H1 (cell line): ENCODE measurements around the gene RBFOX1. TPM values are rescaled to one million over a fixed set of nuclear protein-coding genes. Genes with fewer than 3 reads are reported as not detected.

Experiments
- CTCF ChIA-PET: fragments of 300-600 bp; sonication (Branson Sonifier 250); formaldehyde crosslinking; loops from one replicate; lab custom pipeline; 2021; ENCODE audit not compliant: partially characterized antibody; lab: Charles Lee
- POLR2A ChIA-PET: fragments of 300-600 bp; sonication (Branson Sonifier 250); formaldehyde crosslinking; loops from one replicate; lab custom pipeline; 2021; ENCODE audit warnings: inconsistent platforms; ENCODE audit not compliant: partially characterized antibody; lab: Charles Lee
- DNase-seq, 2 experiments: peaks; one replicate each; pipeline versions ENCODE4 v3.0.0 to v3.0.0-alpha.2; 2010 to 2022; ENCODE audit warnings: low spot score in 2 of 2, low read depth in 1 of 2, mixed read lengths in 1 of 2
- FAIRE-seq: peaks from 2 replicates; lab custom pipeline; 2011; peaks lifted over from hg19 to GRCh38; lab: Jason Lieb, UNC
- H2AFZ ChIP-seq: 2 replicates; pipeline ENCODE4 v1.8.1; 2012; ENCODE audit warnings: low read length, inconsistent platforms
- H2AK5ac ChIP-seq: 2 replicates; pipeline ENCODE4 v1.6.1; 2013; ENCODE audit warnings: low read depth, low read length
- H2BK120ac ChIP-seq: replicated peaks from 2 replicates; pipeline ENCODE3; 2013; ENCODE audit warnings: low read depth, low read length, inconsistent platforms
- H2BK12ac ChIP-seq: 2 replicates; pipeline ENCODE4 v1.6.1; 2013; ENCODE audit warnings: low read depth, low read length
- H2BK15ac ChIP-seq: 2 replicates; pipeline ENCODE4 v1.6.1; 2013; ENCODE audit warnings: low read length
- H2BK20ac ChIP-seq: 2 replicates; pipeline ENCODE4 v1.6.1; 2013; ENCODE audit warnings: low read length
- H2BK5ac ChIP-seq: 2 replicates; pipeline ENCODE4 v1.6.1; 2013; ENCODE audit warnings: low read depth, low read length
- H3K14ac ChIP-seq: 2 replicates; pipeline ENCODE4 v1.6.1; 2013; ENCODE audit warnings: inconsistent platforms; ENCODE audit not compliant: insufficient read length
- H3K18ac ChIP-seq: 2 replicates; pipeline ENCODE4 v1.6.1; 2013; ENCODE audit warnings: low read length; ENCODE audit errors: extremely low read depth
- H3K23ac ChIP-seq: 2 replicates; pipeline ENCODE4 v1.6.1; 2013; ENCODE audit warnings: inconsistent platforms; ENCODE audit not compliant: insufficient read length
- H3K23me2 ChIP-seq: 2 replicates; pipeline ENCODE4 v1.6.1; 2013; ENCODE audit warnings: low read depth, low read length
- H3K27ac ChIP-seq: 2 replicates; pipeline ENCODE4 v1.6.1; 2011; ENCODE audit warnings: low read depth, low read length, inconsistent platforms
- H3K27me3 ChIP-seq, 4 experiments: replicated peaks in 1 of 4; 1 replicate in 1 of 4; 2 replicates in 3 of 4; pipeline versions ENCODE4 v1.6.1 to v1.8.1; 2011 to 2013; ENCODE audit warnings: low read length in 3 of 4, mild to moderate bottlenecking in 3 of 4, inconsistent platforms in 2 of 4, mixed read lengths in 2 of 4, moderate library complexity in 1 of 4; ENCODE audit not compliant: control insufficient read depth in 3 of 4, insufficient read depth in 3 of 4; ENCODE audit errors: extremely low read depth in 1 of 4
- H3K36me3 ChIP-seq, 4 experiments: 2 replicates each; pipeline versions ENCODE4 v1.6.1 to v1.8.1; 2011 to 2013; ENCODE audit warnings: mild to moderate bottlenecking in 4 of 4, low read length in 3 of 4, moderate library complexity in 2 of 4, control low read depth in 1 of 4, inconsistent platforms in 1 of 4; ENCODE audit not compliant: insufficient read depth in 4 of 4, control insufficient read depth in 2 of 4
- H3K4ac ChIP-seq: replicated peaks from 2 replicates; pipeline ENCODE3; 2013; ENCODE audit warnings: low read length, low read depth, mixed read lengths, inconsistent platforms; ENCODE audit not compliant: insufficient read length
- H3K4me1 ChIP-seq, 4 experiments: replicated peaks in 1 of 4; 1 replicate in 1 of 4; 2 replicates in 3 of 4; pipeline versions ENCODE4 v1.6.1 to v1.8.1; 2011 to 2013; ENCODE audit warnings: low read length in 3 of 4, inconsistent platforms in 2 of 4, mixed read lengths in 1 of 4; ENCODE audit not compliant: insufficient read depth in 4 of 4, control insufficient read depth in 3 of 4
- H3K4me2 ChIP-seq, 2 experiments: 2 replicates each; pipeline versions ENCODE4 v1.6.1 to v1.8.1; 2011 to 2013; ENCODE audit warnings: low read depth in 2 of 2, low read length in 2 of 2, control low read depth in 1 of 2, inconsistent platforms in 1 of 2, mild to moderate bottlenecking in 1 of 2; ENCODE audit not compliant: insufficient read depth in 1 of 2
- H3K4me3 ChIP-seq, 4 experiments: fragments of 200-600, 300-600 bp in 1 of 4; sonication (generic), shearing (Covaris generic), sonication (Bioruptor Twin) in 1 of 4; 2 replicates each; pipeline versions ENCODE4 v1.5.1 to v1.8.1; 2011 to 2016; ENCODE audit warnings: low read length in 4 of 4, low read depth in 3 of 4, control low read depth in 2 of 4, inconsistent platforms in 2 of 4, mild to moderate bottlenecking in 2 of 4, mixed read lengths in 1 of 4, moderate library complexity in 1 of 4; ENCODE audit not compliant: insufficient read depth in 2 of 4; ENCODE audit errors: extremely low read depth in 1 of 4
- H3K56ac ChIP-seq: replicated peaks from 2 replicates; pipeline ENCODE3; 2013; ENCODE audit warnings: low read depth, mild to moderate bottlenecking, mixed read lengths, low read length, inconsistent platforms; ENCODE audit not compliant: insufficient read length
- H3K79me1 ChIP-seq: 2 replicates; pipeline ENCODE4 v1.6.1; 2013; ENCODE audit warnings: low read depth, low read length, control low read depth
- H3K79me2 ChIP-seq, 2 experiments: 2 replicates each; pipeline versions ENCODE4 v1.6.1 to v1.8.1; 2012 to 2013; ENCODE audit warnings: low read length in 2 of 2, mild to moderate bottlenecking in 2 of 2, inconsistent platforms in 1 of 2; ENCODE audit not compliant: insufficient read depth in 2 of 2, control insufficient read depth in 1 of 2
- H3K9ac ChIP-seq, 4 experiments: replicated peaks in 1 of 4; 1 replicate in 1 of 4; 2 replicates in 3 of 4; pipeline versions ENCODE4 v1.6.1 to v1.8.1; 2011 to 2013; ENCODE audit warnings: low read depth in 3 of 4, low read length in 3 of 4, control low read depth in 2 of 4, mild to moderate bottlenecking in 2 of 4, moderate library complexity in 2 of 4, inconsistent platforms in 1 of 4; ENCODE audit errors: extremely low read depth in 1 of 4
- H3K9me3 ChIP-seq, 2 experiments: 2 replicates each; pipeline versions ENCODE4 v1.6.1 to v1.8.1; 2012 to 2013; ENCODE audit warnings: mild to moderate bottlenecking in 2 of 2, moderate library complexity in 2 of 2, control low read depth in 1 of 2, inconsistent platforms in 1 of 2, low read depth in 1 of 2, low read length in 1 of 2, mixed read lengths in 1 of 2; ENCODE audit not compliant: insufficient read depth in 2 of 2
- H4K20me1 ChIP-seq, 2 experiments: replicated peaks in 1 of 2; 2 replicates each; pipeline versions ENCODE3 to v1.8.1; 2011 to 2013; ENCODE audit warnings: inconsistent platforms in 2 of 2, low read length in 2 of 2, mild to moderate bottlenecking in 1 of 2; ENCODE audit not compliant: insufficient read depth in 2 of 2, control insufficient read depth in 1 of 2
- H4K5ac ChIP-seq: 2 replicates; pipeline ENCODE4 v1.6.1; 2013; ENCODE audit warnings: low read length, low read depth, mixed read lengths, inconsistent platforms; ENCODE audit not compliant: insufficient read length
- H4K8ac ChIP-seq: 2 replicates; pipeline ENCODE4 v1.8.0; 2013; ENCODE audit warnings: mild to moderate bottlenecking, moderate library complexity, low read length, inconsistent platforms; ENCODE audit not compliant: insufficient read depth; ENCODE audit errors: extremely low read depth
- H4K91ac ChIP-seq: replicated peaks from 2 replicates; pipeline ENCODE3; 2013; ENCODE audit warnings: low read length, mixed read lengths, inconsistent platforms; ENCODE audit not compliant: insufficient read length
- BACH1 ChIP-seq: IDR thresholded peaks from 2 replicates; pipeline ENCODE4 v1.6.1; 2012; ENCODE audit warnings: low read length, improper control_type of control experiment
- EZH2 ChIP-seq: fragments of 200-600 bp; sonication (generic); IDR thresholded peaks from 2 replicates; pipeline ENCODE4 v1.7.1; 2012; ENCODE audit warnings: low read depth, mild to moderate bottlenecking, moderate library complexity, low read length, inconsistent platforms; ENCODE audit not compliant: severe bottlenecking
- HDAC2 ChIP-seq, 2 experiments: fragments of 300-600 bp in 1 of 2; sonication (generic) in 1 of 2; IDR thresholded peaks; 2 replicates each; pipeline ENCODE4 v1.6.1; 2011 to 2012; ENCODE audit warnings: low read depth in 2 of 2, low read length in 2 of 2, mild to moderate bottlenecking in 2 of 2, moderate library complexity in 2 of 2, borderline replicate concordance in 1 of 2, inconsistent platforms in 1 of 2
- KDM1A ChIP-seq: fragments of 200-600, 300-600 bp; sonication (generic); IDR thresholded peaks from 2 replicates; pipeline ENCODE4 v1.7.1; 2016; ENCODE audit warnings: mild to moderate bottlenecking, low read length, borderline replicate concordance
- KDM4A ChIP-seq: IDR thresholded peaks from one replicate; pipeline ENCODE4 v1.7.1; 2012; ENCODE audit warnings: low read depth, mild to moderate bottlenecking, moderate library complexity, low read length, inconsistent platforms; ENCODE audit not compliant: severe bottlenecking
- PHF8 ChIP-seq: fragments of 200-600 bp; sonication (generic); conservative IDR thresholded peaks from 2 replicates; pipeline ENCODE4 v1.7.1; 2012; ENCODE audit warnings: low read depth, mild to moderate bottlenecking, inconsistent platforms, low read length, moderate library complexity
- RFX5 ChIP-seq: IDR thresholded peaks from 2 replicates; pipeline ENCODE4 v1.6.1; 2011; ENCODE audit warnings: low read depth, low read length, improper control_type of control experiment, borderline replicate concordance
- SP1 ChIP-seq: IDR thresholded peaks from 2 replicates; pipeline ENCODE4 v1.6.1; 2011; ENCODE audit warnings: low read depth, low read length
- SUZ12 ChIP-seq: fragments of 200-600 bp; sonication (generic); IDR thresholded peaks from 2 replicates; pipeline ENCODE4 v1.6.1; 2012; ENCODE audit warnings: mild to moderate bottlenecking, inconsistent platforms, low read length, moderate library complexity, mixed read lengths
- TAF1 ChIP-seq: IDR thresholded peaks from 2 replicates; pipeline ENCODE4 v1.6.1; 2011; ENCODE audit warnings: mild to moderate bottlenecking, low read depth, low read length
- TBP ChIP-seq: IDR thresholded peaks from 2 replicates; pipeline ENCODE4 v1.6.1; 2011; ENCODE audit warnings: low read depth, low read length, improper control_type of control experiment
- TCF12 ChIP-seq: IDR thresholded peaks from 2 replicates; pipeline ENCODE4 v1.6.1; 2011; ENCODE audit warnings: low read depth, mild to moderate bottlenecking, low read length
- WGBS, 2 experiments: shearing (Covaris generic) in 1 of 2; methylation state at CpG; one replicate each; pipeline versions ENCODE4 v1.1.6 to v1.1.7; 2013 to 2015; ENCODE audit warnings: low lambda C conversion rate in 2 of 2, mixed read lengths in 2 of 2, inconsistent platforms in 1 of 2, low coverage in 1 of 2, missing lambda C conversion rate in 1 of 2; ENCODE audit not compliant: insufficient replicate concordance in 2 of 2, insufficient coverage in 1 of 2, insufficient read length in 1 of 2; ENCODE audit errors: extremely low coverage in 1 of 2, missing lambda C conversion rate in 1 of 2; 5-methylcytosine and 5-hydroxymethylcytosine counted together
- polyA plus RNA-seq, 7 experiments: library from polyadenylated mRNA; depleted of rRNA in 3 of 7; stranded (reverse) in 5 of 7; unstranded in 2 of 7; fragments of >200 nt in 5 of 7; fragments of 200-250 nt in 2 of 7; gene quantifications; 1 replicate in 5 of 7; 2 replicates in 1 of 7; 4 replicates in 1 of 7; pipeline versions ENCODE4 v1.2.1 to v1.2.3, GENCODE V29; 2011 to 2013; ENCODE audit warnings: missing spikeins in 2 of 7, mixed read lengths in 2 of 7
- total RNA-seq: library from RNA; stranded (reverse); fragmentation: NEBNext Ultra II Directional; extraction: Animal tissue kit (Norgen Biotek cat#: 25700); gene quantifications from 2 replicates; pipeline ENCODE4 v1.2.1, GENCODE V29; 2021
- TF ChIP-seq, protein P1 (sequence below): IDR thresholded peaks from 2 replicates; pipeline ENCODE4 v1.6.1; 2012; ENCODE audit warnings: inconsistent platforms

Gene RBFOX1
- total and polyA plus RNA-seq, 2 of the 8 experiments (the other 6 are each of a cell fraction or from before 2014, with no cell fraction given): 1.7 to 2.8 TPM

GRCh38 chr16:7744546-7745264 is 412.1 kb downstream of the RBFOX1 start:
- H2BK12ac ChIP-seq: 0 out of 2 replicates have a peak overlapping the region, but pooled peaks have one; percentile 18
- no peaks in the 10 kb centered on the region for H3K79me2 ChIP-seq
- 0 out of 2 replicates have a peak overlapping the region, but pooled peaks have one; percentile 45 for H2AFZ ChIP-seq
- H2BK5ac ChIP-seq: no peak overlapping the region
- H3K4me2 ChIP-seq: no peak overlapping the region
- H3K36me3 ChIP-seq: no peaks in the 10 kb centered on the region; a peak in 1 of 8 replicates
- H4K5ac ChIP-seq: no peak overlapping the region
- FAIRE-seq: no peak
- H3K23ac ChIP-seq: no peak overlapping the region
- no peaks in the 10 kb centered on the region for H3K79me1 ChIP-seq
- no peak overlapping the region for H3K56ac ChIP-seq
- no peak overlapping the region for H4K91ac ChIP-seq
- H3K4me1 ChIP-seq: peaks cover 0 to 3% (median 2%) of the 10 kb centered on the region in 4 experiments; a peak in 2 of 7 replicates
- no peak for DNase-seq
- 91% methylated on average over 7 of the region's 7 CpGs; no CpG with 5 or more reads in 1 of the 2 experiments for WGBS, 2 experiments
- no peak overlapping the region for H4K8ac ChIP-seq
- no peak overlapping the region for H3K4me3 ChIP-seq
- no peak overlapping the region for H3K27ac ChIP-seq
- ChIA-PET CTCF (no interaction called here), POLR2A (no interaction called here)
- H3K27me3 ChIP-seq: no peaks in the 10 kb centered on the region
- H2BK15ac ChIP-seq: no peak overlapping the region
- H2AK5ac ChIP-seq: no peak overlapping the region
- no peak overlapping the region; a peak in 1 of 7 replicates for H3K9ac ChIP-seq
- H2BK20ac ChIP-seq: no peak overlapping the region
- no peaks in the 10 kb centered on the region for H3K9me3 ChIP-seq
- no peaks in the 10 kb centered on the region for H4K20me1 ChIP-seq
- H3K23me2 ChIP-seq: no peaks in the 10 kb centered on the region
- no peak overlapping the region for H3K4ac ChIP-seq
- no peak overlapping the region for H2BK120ac ChIP-seq
- no peak overlapping the region for H3K14ac ChIP-seq
- no peak overlapping the region for H3K18ac ChIP-seq
- TF ChIP-seq KDM1A (no peak), KDM4A (no peak), SUZ12 (no peak), HDAC2 (IDR thresholded peaks at IDR 0.05; ENCODE audit: borderline replicate concordance in 1 of 2, low read depth in 2 of 2, low read length in 2 of 2) (no peak), TCF12 (no peak), PHF8 (no peak), BACH1 (no peak), TBP (no peak), TAF1 (no peak), RFX5 (no peak), EZH2 (no peak), SP1 (no peak)
- TF ChIP-seq, protein P1, sequence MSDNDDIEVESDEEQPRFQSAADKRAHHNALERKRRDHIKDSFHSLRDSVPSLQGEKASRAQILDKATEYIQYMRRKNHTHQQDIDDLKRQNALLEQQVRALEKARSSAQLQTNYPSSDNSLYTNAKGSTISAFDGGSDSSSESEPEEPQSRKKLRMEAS: no peak
